ENCODE results near the gene SLC25A12.
"Not testable (repeated sequence)": the region's sequence is repeated elsewhere in the genome, so short reads cannot be mapped to it uniquely, and the experiment has no call there.

GRCh38 chr2:171761176-171761575 lies 132.9 kb downstream of the SLC25A12 start:
- TF ChIP-seq, protein P1, sequence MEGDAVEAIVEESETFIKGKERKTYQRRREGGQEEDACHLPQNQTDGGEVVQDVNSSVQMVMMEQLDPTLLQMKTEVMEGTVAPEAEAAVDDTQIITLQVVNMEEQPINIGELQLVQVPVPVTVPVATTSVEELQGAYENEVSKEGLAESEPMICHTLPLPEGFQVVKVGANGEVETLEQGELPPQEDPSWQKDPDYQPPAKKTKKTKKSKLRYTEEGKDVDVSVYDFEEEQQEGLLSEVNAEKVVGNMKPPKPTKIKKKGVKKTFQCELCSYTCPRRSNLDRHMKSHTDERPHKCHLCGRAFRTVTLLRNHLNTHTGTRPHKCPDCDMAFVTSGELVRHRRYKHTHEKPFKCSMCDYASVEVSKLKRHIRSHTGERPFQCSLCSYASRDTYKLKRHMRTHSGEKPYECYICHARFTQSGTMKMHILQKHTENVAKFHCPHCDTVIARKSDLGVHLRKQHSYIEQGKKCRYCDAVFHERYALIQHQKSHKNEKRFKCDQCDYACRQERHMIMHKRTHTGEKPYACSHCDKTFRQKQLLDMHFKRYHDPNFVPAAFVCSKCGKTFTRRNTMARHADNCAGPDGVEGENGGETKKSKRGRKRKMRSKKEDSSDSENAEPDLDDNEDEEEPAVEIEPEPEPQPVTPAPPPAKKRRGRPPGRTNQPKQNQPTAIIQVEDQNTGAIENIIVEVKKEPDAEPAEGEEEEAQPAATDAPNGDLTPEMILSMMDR (IDR thresholded peaks at IDR 0.05) = not testable (repeated sequence)
- not testable (repeated sequence) for TF ChIP-seq EP300, POLR2AphosphoS5 (IDR thresholded peaks at IDR 0.05)

Data from suprapubic skin (tissue), 4 donors.